ENCODE results near the gene CPE.

DNA sequence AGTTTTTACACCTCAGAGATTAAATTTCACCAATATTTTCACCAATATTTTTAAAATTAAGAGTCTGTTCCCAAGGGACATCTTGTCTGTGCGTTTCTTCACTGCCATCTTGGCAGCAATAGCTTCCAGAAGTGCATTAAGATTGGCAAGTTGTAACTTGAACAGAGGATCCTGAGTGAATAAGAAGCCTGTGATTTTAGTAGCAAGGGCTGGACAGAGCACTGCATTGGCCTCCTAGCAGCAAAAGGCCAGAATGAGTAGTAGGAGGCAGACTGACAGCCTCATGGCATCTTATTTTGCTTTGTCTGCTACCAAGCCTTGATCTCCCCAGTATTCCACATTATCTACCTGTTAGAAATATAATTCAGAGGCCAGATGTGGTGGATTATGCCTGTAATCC is 138.4 kb downstream of the CPE start:
- TF ChIP-seq EZH2 (IDR thresholded peaks at IDR 0.05; ENCODE audit: borderline replicate concordance, low read length): no peak
- TF ChIP-seq, protein P1, sequence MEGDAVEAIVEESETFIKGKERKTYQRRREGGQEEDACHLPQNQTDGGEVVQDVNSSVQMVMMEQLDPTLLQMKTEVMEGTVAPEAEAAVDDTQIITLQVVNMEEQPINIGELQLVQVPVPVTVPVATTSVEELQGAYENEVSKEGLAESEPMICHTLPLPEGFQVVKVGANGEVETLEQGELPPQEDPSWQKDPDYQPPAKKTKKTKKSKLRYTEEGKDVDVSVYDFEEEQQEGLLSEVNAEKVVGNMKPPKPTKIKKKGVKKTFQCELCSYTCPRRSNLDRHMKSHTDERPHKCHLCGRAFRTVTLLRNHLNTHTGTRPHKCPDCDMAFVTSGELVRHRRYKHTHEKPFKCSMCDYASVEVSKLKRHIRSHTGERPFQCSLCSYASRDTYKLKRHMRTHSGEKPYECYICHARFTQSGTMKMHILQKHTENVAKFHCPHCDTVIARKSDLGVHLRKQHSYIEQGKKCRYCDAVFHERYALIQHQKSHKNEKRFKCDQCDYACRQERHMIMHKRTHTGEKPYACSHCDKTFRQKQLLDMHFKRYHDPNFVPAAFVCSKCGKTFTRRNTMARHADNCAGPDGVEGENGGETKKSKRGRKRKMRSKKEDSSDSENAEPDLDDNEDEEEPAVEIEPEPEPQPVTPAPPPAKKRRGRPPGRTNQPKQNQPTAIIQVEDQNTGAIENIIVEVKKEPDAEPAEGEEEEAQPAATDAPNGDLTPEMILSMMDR (conservative IDR thresholded peaks at IDR 0.05 in 1 of 2, IDR thresholded peaks at IDR 0.05 in 1 of 2; ENCODE audit: extremely low read depth in 1 of 2, insufficient read depth in 1 of 2, low read depth in 1 of 2, low read length in 2 of 2): no peak
